Gastroesophageal sphincter (tissue), 4 donors: ENCODE data around the gene SHISA6. TPM values are rescaled to one million over a fixed set of nuclear protein-coding genes. Genes with fewer than 3 reads are reported as not detected.

Experiments
- ATAC-seq: fragments of 150-250 bp; one replicate; pipeline ENCODE4 v1.9.1; 2016; ENCODE audit warnings: mild to moderate bottlenecking, moderate library complexity
- H3K27ac ChIP-seq, 4 donors: fragments of 200-600 bp; sonication (generic) in 3 of 4; 1 replicate in 3 of 4; 2 replicates in 1 of 4; pipeline ENCODE4 v1.5.1; 2016 to 2019
- H3K27me3 ChIP-seq: fragments of 200-600 bp; sonication (generic); one replicate; pipeline ENCODE4 v1.5.1; 2019
- H3K36me3 ChIP-seq, 2 donors: fragments of 200-600 bp; sonication (generic); one replicate each; pipeline ENCODE4 v1.5.1; 2019; ENCODE audit warnings: control low read depth in 1 of 2
- H3K4me1 ChIP-seq, 3 donors: fragments of 200-600 bp; sonication (generic); 1 replicate in 2 of 3; 2 replicates in 1 of 3; pipeline ENCODE4 v1.5.1; 2016 to 2019; ENCODE audit warnings: control low read depth in 2 of 3
- H3K4me3 ChIP-seq, 2 donors: fragments of 200-600 bp; sonication (generic); one replicate each; pipeline ENCODE4 v1.5.1; 2019; ENCODE audit warnings: mild to moderate bottlenecking in 1 of 2, moderate library complexity in 1 of 2
- H3K9me3 ChIP-seq, 3 donors: fragments of 200-600 bp; sonication (generic); one replicate each; pipeline ENCODE4 v1.5.1; 2017 to 2019; ENCODE audit warnings: control low read depth in 2 of 3
- EP300 ChIP-seq: sonication (generic); formaldehyde crosslinking; IDR thresholded peaks from one replicate; pipeline ENCODE4 v1.6.1; 2017; ENCODE audit warnings: antibody characterized with exemption, mild to moderate bottlenecking
- POLR2A ChIP-seq, 2 donors: fragments of 450-650 bp; IDR thresholded peaks; one replicate each; pipeline ENCODE4 v1.6.1; 2017; ENCODE audit warnings: antibody characterized with exemption in 2 of 2, mild to moderate bottlenecking in 2 of 2, moderate library complexity in 1 of 2
- POLR2AphosphoS5 ChIP-seq: sonication (generic); formaldehyde crosslinking; IDR thresholded peaks from one replicate; pipeline ENCODE4 v1.6.1; 2017; ENCODE audit warnings: antibody characterized with exemption
- WGBS, 2 donors: methylation state at CpG; one replicate each; pipeline ENCODE4 v1.1.5; 2018; ENCODE audit warnings: low coverage in 1 of 2; 5-methylcytosine and 5-hydroxymethylcytosine counted together
- total RNA-seq, 4 donors: library from RNA; depleted of rRNA; stranded (reverse); fragments of >200 nt; gene quantifications; one replicate each; pipeline ENCODE4 v1.1.0, GENCODE V29; 2016
- TF ChIP-seq, protein P1 (sequence below), 4 experiments: fragments of 200-600 bp in 2 of 4; fragments of 450-650 bp in 2 of 4; sonication (generic) in 1 of 4; IDR thresholded peaks; one replicate each; pipeline ENCODE4 v1.5.1; 2017 to 2019; ENCODE audit warnings: antibody characterized with exemption in 4 of 4, mild to moderate bottlenecking in 2 of 4, moderate library complexity in 2 of 4

SHISA6 gene
- total RNA-seq, 4 donors from 2014 or later: 0.31 to 1.5 (median 0.90) TPM

GRCh38 chr17:11454096-11454495 is 213.1 kb downstream of the SHISA6 start:
- Histone ChIP-seq H3K27ac (no peak overlapping the region), H3K9me3 (no peaks in the 10 kb centered on the region), H3K4me3 (no peak overlapping the region), H3K4me1 (no peaks in the 10 kb centered on the region), H3K27me3 (no peaks in the 10 kb centered on the region), H3K36me3 (no peaks in the 10 kb centered on the region)
- TF ChIP-seq POLR2A (IDR thresholded peaks at IDR 0.05) (no peak), POLR2AphosphoS5 (no peak), EP300 (no peak)
- TF ChIP-seq, protein P1, sequence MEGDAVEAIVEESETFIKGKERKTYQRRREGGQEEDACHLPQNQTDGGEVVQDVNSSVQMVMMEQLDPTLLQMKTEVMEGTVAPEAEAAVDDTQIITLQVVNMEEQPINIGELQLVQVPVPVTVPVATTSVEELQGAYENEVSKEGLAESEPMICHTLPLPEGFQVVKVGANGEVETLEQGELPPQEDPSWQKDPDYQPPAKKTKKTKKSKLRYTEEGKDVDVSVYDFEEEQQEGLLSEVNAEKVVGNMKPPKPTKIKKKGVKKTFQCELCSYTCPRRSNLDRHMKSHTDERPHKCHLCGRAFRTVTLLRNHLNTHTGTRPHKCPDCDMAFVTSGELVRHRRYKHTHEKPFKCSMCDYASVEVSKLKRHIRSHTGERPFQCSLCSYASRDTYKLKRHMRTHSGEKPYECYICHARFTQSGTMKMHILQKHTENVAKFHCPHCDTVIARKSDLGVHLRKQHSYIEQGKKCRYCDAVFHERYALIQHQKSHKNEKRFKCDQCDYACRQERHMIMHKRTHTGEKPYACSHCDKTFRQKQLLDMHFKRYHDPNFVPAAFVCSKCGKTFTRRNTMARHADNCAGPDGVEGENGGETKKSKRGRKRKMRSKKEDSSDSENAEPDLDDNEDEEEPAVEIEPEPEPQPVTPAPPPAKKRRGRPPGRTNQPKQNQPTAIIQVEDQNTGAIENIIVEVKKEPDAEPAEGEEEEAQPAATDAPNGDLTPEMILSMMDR (IDR thresholded peaks at IDR 0.05): no peak
- ATAC-seq: no peak
- WGBS, 2 donors: 88 to 91% methylated on average over 7 of the region's 7 CpGs

DNA sequence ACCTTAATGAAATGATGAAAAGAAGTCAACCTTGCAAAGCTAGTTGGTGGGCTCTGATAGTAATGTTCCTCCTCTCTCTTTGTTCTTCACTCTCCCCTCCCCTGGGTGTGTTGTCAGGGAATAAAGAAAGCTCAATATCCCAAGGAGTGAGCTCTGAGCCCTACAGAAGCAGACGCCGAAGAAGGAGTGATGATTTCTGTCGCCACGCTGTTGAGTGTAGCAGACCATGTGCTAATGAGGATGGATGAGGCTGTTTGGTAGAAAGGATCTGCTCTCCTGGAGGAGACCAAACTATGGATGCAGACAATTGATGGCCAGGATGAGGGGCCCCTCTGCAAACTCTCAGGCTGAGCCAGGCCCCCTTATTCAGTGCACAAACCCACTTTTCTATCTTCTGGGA is 217.3 kb downstream of the SHISA6 start:
- Histone ChIP-seq H3K4me3 (no peak overlapping the region), H3K27me3 (no peaks in the 10 kb centered on the region), H3K36me3 (no peaks in the 10 kb centered on the region), H3K4me1 (no peaks in the 10 kb centered on the region), H3K27ac (no peak overlapping the region), H3K9me3 (no peaks in the 10 kb centered on the region)
- 90% methylated on average over 4 of the region's 4 CpGs; no CpG with 5 or more reads in 1 of the 2 donors for WGBS, 2 donors
- TF ChIP-seq POLR2A (IDR thresholded peaks at IDR 0.05): no peak
- ATAC-seq: no peak

GRCh38 chr17:11459861-11460331 is 218.9 kb downstream of the SHISA6 start:
- no peaks in the 10 kb centered on the region for H3K27me3 ChIP-seq
- no peak overlapping the region for H3K4me3 ChIP-seq
- H3K9me3 ChIP-seq: no peaks in the 10 kb centered on the region
- H3K27ac ChIP-seq: no peak overlapping the region
- H3K36me3 ChIP-seq: no peaks in the 10 kb centered on the region
- peak; percentile 77 for ATAC-seq
- TF ChIP-seq POLR2A (IDR thresholded peaks at IDR 0.05): no peak
- TF ChIP-seq POLR2AphosphoS5: no peak
- no peak for TF ChIP-seq EP300
- TF ChIP-seq, protein P1 (IDR thresholded peaks at IDR 0.05): no peak
- 23 to 47% methylated on average over 6 to 7 of the region's 8 CpGs for WGBS, 2 donors
- H3K4me1 ChIP-seq: no peaks in the 10 kb centered on the region

DNA sequence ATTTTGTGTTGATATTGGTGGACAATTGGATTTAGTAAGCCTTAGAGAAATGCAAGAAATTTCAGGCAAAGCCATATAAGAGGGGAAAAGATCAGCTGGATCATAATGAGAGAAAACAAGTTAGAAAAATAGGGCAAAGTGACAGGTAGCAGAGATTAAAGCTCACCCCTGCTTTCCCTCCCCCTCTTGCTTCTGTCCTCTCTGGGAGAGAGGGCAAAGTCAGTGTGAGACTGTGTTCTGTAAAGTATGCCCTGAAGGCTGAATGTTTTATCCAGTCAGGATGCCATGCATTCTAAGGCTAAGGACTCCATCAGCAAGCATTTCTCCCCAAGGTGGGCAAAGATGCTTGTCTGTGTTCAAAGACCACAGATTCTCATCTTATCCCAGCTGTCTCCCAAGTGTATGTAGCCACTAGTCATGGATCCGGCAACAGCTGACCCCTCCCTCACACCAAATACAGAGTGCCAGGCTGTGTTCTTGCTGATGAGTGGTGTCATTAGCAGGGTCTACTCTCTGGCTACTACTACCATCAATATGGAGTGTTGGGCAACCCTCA is 221.1 kb downstream of the SHISA6 start:
- ATAC-seq: no peak

GRCh38 chr17:11467639-11468038 is 226.6 kb downstream of the SHISA6 start:
- no peak for ATAC-seq
- H3K4me3 ChIP-seq: no peak overlapping the region
- 46 to 92% methylated on average over 2 of the region's 2 CpGs for WGBS, 2 donors
- TF ChIP-seq EP300 (no peak), POLR2A (IDR thresholded peaks at IDR 0.05) (no peak), POLR2AphosphoS5 (no peak)
- TF ChIP-seq, protein P1 (IDR thresholded peaks at IDR 0.05): no peak
- no peak overlapping the region for H3K27ac ChIP-seq
- H3K27me3 ChIP-seq: no peaks in the 10 kb centered on the region
- no peaks in the 10 kb centered on the region for H3K4me1 ChIP-seq
- H3K9me3 ChIP-seq: peaks cover 0 to 9% (median 0%) of the 10 kb centered on the region in 3 donors
- no peaks in the 10 kb centered on the region for H3K36me3 ChIP-seq

More for the DNA sequence above, 221.1 kb downstream of the SHISA6 start:
- TF ChIP-seq POLR2A (IDR thresholded peaks at IDR 0.05): no peak
- no peak for TF ChIP-seq POLR2AphosphoS5
- TF ChIP-seq EP300: no peak
- TF ChIP-seq, protein P1 (IDR thresholded peaks at IDR 0.05): no peak
- Histone ChIP-seq H3K4me1 (no peaks in the 10 kb centered on the region), H3K27ac (no peak overlapping the region), H3K9me3 (no peaks in the 10 kb centered on the region), H3K27me3 (no peaks in the 10 kb centered on the region), H3K36me3 (no peaks in the 10 kb centered on the region), H3K4me3 (no peak overlapping the region)
- WGBS, 2 donors: 67 to 80% methylated on average over 1 of the region's 1 CpG
